Fibroblast of mammary gland (primary cell): Measurements from ENCODE around the gene PSMB3.
"Not testable (repeated sequence)": the region's sequence is repeated elsewhere in the genome, so short reads cannot be mapped to it uniquely, and the experiment has no call there.

Source experiments
- DNase-seq: peaks from one replicate; pipeline ENCODE4 v3.0.0-alpha.2; 2010; ENCODE audit warnings: low read depth
- H3K4me3 ChIP-seq: 2 replicates; pipeline ENCODE4 v1.5.1; 2011; ENCODE audit warnings: low read depth, mild to moderate bottlenecking, low read length, moderate library complexity; ENCODE audit not compliant: control insufficient read depth
- TF ChIP-seq, protein P1 (sequence below): conservative IDR thresholded peaks from 2 replicates; pipeline ENCODE4 v1.5.1; 2011; ENCODE audit warnings: low read depth, low read length, inconsistent platforms; ENCODE audit not compliant: control insufficient read depth, insufficient read depth

PSMB3 gene

DNA sequence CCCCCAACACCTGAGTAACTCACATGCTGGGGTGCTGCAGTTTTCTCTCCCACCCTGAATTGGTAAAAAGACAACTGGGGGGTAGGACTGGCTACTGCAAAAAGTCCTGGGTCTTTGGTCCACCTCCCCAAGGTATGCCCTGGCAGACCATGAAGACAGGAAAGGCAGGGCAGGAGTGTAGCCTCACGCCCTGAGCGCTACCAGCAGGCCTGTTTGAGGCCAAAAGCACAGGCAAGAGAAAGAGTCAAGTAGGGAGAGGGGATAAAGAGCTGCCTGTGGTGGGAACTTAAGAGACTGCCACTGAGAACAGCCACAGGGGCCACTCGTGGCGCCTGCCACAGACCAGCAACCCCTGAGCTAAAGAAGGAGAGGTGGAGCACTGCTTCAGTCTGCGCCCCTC, 13.8 kb downstream of the PSMB3 start:
- TF ChIP-seq, protein P1, sequence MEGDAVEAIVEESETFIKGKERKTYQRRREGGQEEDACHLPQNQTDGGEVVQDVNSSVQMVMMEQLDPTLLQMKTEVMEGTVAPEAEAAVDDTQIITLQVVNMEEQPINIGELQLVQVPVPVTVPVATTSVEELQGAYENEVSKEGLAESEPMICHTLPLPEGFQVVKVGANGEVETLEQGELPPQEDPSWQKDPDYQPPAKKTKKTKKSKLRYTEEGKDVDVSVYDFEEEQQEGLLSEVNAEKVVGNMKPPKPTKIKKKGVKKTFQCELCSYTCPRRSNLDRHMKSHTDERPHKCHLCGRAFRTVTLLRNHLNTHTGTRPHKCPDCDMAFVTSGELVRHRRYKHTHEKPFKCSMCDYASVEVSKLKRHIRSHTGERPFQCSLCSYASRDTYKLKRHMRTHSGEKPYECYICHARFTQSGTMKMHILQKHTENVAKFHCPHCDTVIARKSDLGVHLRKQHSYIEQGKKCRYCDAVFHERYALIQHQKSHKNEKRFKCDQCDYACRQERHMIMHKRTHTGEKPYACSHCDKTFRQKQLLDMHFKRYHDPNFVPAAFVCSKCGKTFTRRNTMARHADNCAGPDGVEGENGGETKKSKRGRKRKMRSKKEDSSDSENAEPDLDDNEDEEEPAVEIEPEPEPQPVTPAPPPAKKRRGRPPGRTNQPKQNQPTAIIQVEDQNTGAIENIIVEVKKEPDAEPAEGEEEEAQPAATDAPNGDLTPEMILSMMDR: no peak
- DNase-seq: no peak
- H3K4me3 ChIP-seq: no peak overlapping the region

DNA sequence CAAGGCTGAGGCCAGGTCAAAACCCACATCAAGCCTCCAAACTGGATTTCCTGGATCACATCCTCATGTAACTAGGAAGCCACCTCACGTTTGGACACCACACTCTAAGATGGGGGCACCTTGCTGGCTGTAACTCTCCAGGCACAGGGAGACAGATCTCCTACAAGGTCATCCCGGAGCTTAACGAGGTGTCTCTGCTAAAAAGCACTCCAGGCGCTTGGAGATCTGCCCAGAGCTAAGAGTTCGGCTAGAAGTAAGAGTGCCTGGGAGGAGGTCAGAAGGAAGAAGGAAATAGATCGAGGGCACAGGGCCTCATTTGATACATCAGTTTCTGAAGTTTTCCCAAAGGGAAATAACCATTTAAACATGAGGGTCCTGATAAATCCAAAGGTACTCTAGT, 15.9 kb downstream of the PSMB3 start:
- H3K4me3 ChIP-seq: no peak overlapping the region
- TF ChIP-seq, protein P1: no peak
- no peak for DNase-seq

DNA sequence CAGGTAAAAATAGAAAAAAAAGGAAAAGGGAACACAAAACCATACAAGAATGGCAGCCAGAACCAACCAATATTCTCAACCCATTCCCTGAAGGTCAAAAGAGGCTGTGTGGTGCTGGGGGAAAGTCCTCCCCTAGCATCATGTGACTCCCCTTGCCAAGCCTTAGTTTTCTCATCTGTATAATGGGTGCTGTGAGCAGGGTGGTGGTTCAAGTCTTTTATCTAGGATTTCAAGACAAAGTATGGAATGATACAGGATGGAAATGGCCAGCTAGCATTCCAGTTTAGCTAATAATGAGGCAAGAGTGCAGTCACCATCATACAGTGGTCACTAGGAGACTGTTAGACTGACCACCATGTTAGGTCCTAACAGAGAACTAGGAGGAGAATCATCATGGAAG, 20.7 kb downstream of the PSMB3 start:
- no peak overlapping the region for H3K4me3 ChIP-seq
- TF ChIP-seq, protein P1: no peak
- DNase-seq: no peak

DNA sequence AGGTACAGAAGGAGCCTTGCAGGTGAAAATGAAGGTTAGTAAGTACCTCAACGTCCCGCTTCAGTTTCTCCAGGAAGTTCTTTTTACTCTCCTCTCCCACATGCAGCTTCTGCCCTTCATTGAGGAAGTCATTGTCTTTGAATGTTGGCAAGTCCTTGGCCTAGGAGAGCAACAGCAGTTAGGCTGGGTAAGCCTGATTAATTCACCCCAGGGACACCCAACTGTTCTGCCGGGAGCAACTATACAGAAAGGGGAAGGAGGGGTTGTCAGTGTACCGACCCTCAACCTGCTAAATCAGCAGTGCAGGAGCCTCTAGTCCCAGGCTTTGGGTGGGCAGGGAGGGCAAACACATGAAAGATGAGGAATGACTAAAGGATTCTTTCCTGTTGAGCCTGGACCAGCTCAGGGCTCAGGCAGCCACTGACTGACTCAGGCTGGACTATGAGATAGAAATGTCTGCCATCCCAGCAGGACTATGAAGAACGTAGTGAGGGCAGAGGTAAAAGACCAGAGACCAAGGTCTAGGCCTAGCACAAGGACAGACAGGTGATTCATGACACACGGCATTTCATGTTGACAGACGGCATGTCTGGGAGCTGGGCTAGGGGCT, 25.2 kb downstream of the PSMB3 start:
- TF ChIP-seq, protein P1: no peak
- no peak for DNase-seq
- H3K4me3 ChIP-seq: no peak overlapping the region

DNA sequence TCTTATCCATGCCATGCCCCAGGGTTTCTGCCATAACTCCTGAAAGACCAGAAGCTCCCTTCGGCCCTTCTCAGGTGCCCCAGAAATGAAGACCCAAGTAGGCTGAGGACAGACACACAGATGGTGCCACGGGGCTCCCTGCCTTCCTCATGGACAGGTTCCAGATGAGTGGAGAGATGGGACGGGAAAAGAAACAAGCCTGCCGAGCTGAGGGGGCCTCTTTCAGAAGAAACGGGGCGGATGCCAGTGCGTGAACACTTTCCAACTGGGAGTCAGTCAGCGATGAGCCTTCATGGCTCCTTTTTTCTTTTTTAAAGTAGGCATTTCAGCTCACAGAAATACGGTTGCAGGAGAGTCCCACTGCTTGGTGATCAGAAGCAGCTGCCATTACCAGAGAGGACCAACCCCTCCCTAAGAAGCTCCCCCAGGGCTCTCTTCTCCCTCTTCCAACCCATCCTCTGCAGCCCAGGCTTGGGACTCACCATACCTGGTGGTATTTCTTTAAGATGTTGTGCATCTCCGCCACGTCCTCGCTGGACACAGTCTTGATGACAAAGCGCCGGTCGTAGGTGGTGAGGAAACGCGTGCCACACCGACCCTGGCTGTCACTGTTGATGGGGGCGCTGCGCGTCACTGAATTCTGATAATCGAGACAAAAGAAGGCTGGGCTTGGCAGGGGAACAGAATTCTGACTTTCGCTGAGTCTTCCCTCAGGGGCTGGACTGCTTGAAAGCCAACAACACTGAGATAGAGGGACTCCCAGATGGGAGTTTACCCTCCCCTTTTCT, 27.6 kb downstream of the PSMB3 start:
- no peak for DNase-seq
- no peak overlapping the region for H3K4me3 ChIP-seq
- TF ChIP-seq, protein P1: no peak

DNA sequence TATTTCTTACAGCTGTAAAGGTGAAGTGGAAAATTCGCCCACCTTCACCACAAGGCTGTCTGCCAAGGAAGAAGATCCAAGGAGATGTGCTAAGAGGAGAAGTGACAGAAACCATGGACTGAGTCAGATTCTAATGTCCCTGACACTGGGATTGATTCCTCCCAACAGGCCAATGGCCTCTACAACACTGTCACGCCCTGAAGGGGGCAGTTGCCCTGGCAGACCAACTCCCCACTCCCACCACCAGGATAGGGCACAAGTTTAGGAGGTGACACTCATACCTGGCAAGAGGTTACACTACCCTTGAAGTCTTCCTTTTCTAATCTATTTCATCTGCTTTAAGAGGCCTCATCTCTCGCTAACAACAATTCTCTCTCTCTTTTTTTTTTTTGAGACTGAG, 30.7 kb downstream of the PSMB3 start:
- TF ChIP-seq, protein P1: no peak
- DNase-seq: no peak
- no peak overlapping the region for H3K4me3 ChIP-seq

DNA sequence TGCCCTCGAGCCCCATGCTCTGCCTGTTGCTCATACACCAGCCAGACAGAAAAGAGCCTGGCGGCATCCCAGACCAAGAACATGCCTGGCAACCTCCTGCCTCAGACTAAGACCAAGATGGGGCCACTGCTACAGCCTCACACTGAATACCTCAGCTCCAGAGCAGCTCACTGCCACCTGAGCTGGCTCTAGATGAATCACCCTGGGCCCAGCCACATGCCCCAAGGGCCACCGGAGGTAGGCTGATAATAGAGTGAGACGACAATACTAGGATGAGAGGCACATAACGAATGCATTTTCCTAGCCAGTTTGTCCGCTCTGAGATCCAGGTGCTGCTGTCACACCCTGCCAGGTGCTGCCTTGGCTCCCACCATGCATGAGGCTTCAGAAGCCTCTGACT, 33.8 kb downstream of the PSMB3 start:
- no peak for DNase-seq
- H3K4me3 ChIP-seq: no peak overlapping the region
- TF ChIP-seq, protein P1: no peak

DNA sequence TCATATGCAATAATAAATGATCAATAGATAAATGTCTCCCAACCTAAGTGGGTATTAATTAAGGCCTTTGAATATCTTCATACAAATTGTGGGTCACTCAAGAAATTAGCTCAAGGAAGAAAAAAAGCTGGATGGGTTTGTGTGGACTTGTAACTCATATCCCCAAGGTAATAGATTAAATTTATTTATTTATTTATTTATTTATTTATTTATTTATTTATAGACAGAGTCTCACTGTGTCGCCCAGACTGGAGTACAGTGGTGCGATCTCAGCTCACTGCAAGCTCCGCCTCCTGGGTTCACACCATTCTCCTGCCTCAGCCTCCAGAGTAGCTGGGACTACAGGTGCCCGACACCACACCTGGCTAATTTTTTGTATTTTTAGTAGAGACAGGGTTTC, 35.5 kb downstream of the PSMB3 start:
- not testable (repeated sequence) for DNase-seq, H3K4me3 ChIP-seq
